ENCODE results near the gene HCFC1R1. TPM values are rescaled to one million over a fixed set of nuclear protein-coding genes. Genes with fewer than 3 reads are reported as not detected.

The HCFC1R1 gene
- total and polyA plus RNA-seq, 2 of the 8 experiments (the other 6 are each of a cell fraction or from before 2014, with no cell fraction given), result 72.7 to 138 TPM

GRCh38 chr16:3013491-3013951 is 10.2 kb downstream of the HCFC1R1 start (continued):
- no peak for TF ChIP-seq SIRT6 (IDR thresholded peaks at IDR 0.05; ENCODE audit: low read length)
- TF ChIP-seq EP300 (IDR thresholded peaks at IDR 0.05; ENCODE audit: borderline replicate concordance in 1 of 2, low read depth in 2 of 2, low read length in 2 of 2), result no peak
- no peak for TF ChIP-seq CTBP2 (IDR thresholded peaks at IDR 0.05; ENCODE audit: borderline replicate concordance, insufficient read depth, insufficient read length, low read length)
- TF ChIP-seq NRF1 (IDR thresholded peaks at IDR 0.05; ENCODE audit: low read depth, low read length), result no peak
- TF ChIP-seq SUZ12 (IDR thresholded peaks at IDR 0.05; ENCODE audit: low read length), result no peak
- no peak for TF ChIP-seq TCF12 (IDR thresholded peaks at IDR 0.05; ENCODE audit: low read depth, low read length)
- no peak for TF ChIP-seq ATF2 (IDR thresholded peaks at IDR 0.05; ENCODE audit: low read length)
- TF ChIP-seq RBBP5 (IDR thresholded peaks at IDR 0.05; ENCODE audit: borderline replicate concordance, low read depth, low read length), result no peak
- TF ChIP-seq CTCF (IDR thresholded peaks at IDR 0.05; ENCODE audit: control extremely low read depth in 1 of 3, insufficient read depth in 1 of 3, low read depth in 1 of 3, low read length in 3 of 3), result peak in 2 of 3 experiments; percentile 2 to 13; a peak in 2 of 4 replicates
- TF ChIP-seq CREB1 (IDR thresholded peaks at IDR 0.05), result no peak
- no peak for TF ChIP-seq NANOG (IDR thresholded peaks at IDR 0.05; ENCODE audit: insufficient read depth, low read depth, low read length, poor library complexity, severe bottlenecking)
- TF ChIP-seq ATF3 (IDR thresholded peaks at IDR 0.05; ENCODE audit: insufficient read depth, low read depth, low read length), result no peak
- TF ChIP-seq HDAC6 (IDR thresholded peaks at IDR 0.05; ENCODE audit: low read depth, low read length), result no peak
- TF ChIP-seq BCL11A (IDR thresholded peaks at IDR 0.05; ENCODE audit: low read depth in 2 of 2, low read length in 2 of 2), result no peak
- no peak for TF ChIP-seq CBX5 (IDR thresholded peaks at IDR 0.05; ENCODE audit: low read depth, low read length)
- TF ChIP-seq MAX (IDR thresholded peaks at IDR 0.05), result peak; percentile 49
- TF ChIP-seq ASH2L (IDR thresholded peaks at IDR 0.05; ENCODE audit: low read length), result no peak
- TF ChIP-seq GABPA (IDR thresholded peaks at IDR 0.05; ENCODE audit: borderline replicate concordance, insufficient read depth, low read length), result no peak
- TF ChIP-seq SIX5 (IDR thresholded peaks at IDR 0.05; ENCODE audit: low read depth, low read length), result no peak
- TF ChIP-seq TEAD4 (IDR thresholded peaks at IDR 0.05; ENCODE audit: low read depth, low read length), result no peak

All from H1 (cell line).